Neuronal stem cell (in vitro differentiated cells): Measurements from ENCODE around the gene KRTCAP2.
A peak's percentile ranks its signal among the peaks of the same experiment; 100 is the strongest.

ENCODE experiments used
- DNase-seq: peaks from one replicate; pipeline ENCODE4 v3.0.0-alpha.2; 2013; ENCODE audit warnings: low spot score
- H2AFZ ChIP-seq: one replicate; pipeline ENCODE4 v1.6.1; 2013; ENCODE audit warnings: mild to moderate bottlenecking, low read length, inconsistent platforms
- H2AK5ac ChIP-seq: 2 replicates; pipeline ENCODE4 v1.6.1; 2013; ENCODE audit warnings: low read depth, mild to moderate bottlenecking, inconsistent platforms, low read length, moderate library complexity, mixed read lengths
- H2BK120ac ChIP-seq: 2 replicates; pipeline ENCODE4 v1.6.1; 2013; ENCODE audit warnings: low read depth, mild to moderate bottlenecking, inconsistent platforms, low read length, moderate library complexity, mixed read lengths
- H2BK12ac ChIP-seq: one replicate; pipeline ENCODE4 v1.6.1; 2013; ENCODE audit warnings: low read length, inconsistent platforms
- H2BK15ac ChIP-seq: 2 replicates; pipeline ENCODE4 v1.6.1; 2013; ENCODE audit warnings: mild to moderate bottlenecking, low read length, inconsistent platforms, mixed read lengths
- H2BK5ac ChIP-seq: one replicate; pipeline ENCODE4 v1.6.1; 2013; ENCODE audit warnings: inconsistent platforms, mild to moderate bottlenecking, low read length, moderate library complexity
- H3K14ac ChIP-seq: one replicate; pipeline ENCODE4 v1.6.1; 2013; ENCODE audit warnings: low read length, inconsistent platforms
- H3K18ac ChIP-seq: 2 replicates; pipeline ENCODE4 v1.6.1; 2013; ENCODE audit warnings: low read length, inconsistent platforms
- H3K23ac ChIP-seq: 2 replicates; pipeline ENCODE4 v1.6.1; 2013; ENCODE audit warnings: low read depth, mild to moderate bottlenecking, mixed read lengths, low read length, inconsistent platforms; ENCODE audit not compliant: poor library complexity
- H3K27ac ChIP-seq: replicated peaks from 3 replicates; pipeline ENCODE4 v1.5.1; 2013; ENCODE audit warnings: low read length, inconsistent platforms
- H3K27me3 ChIP-seq, 3 experiments: 2 replicates each; pipeline ENCODE4 v1.6.1; 2013; ENCODE audit warnings: low read length in 3 of 3, mild to moderate bottlenecking in 2 of 3, inconsistent platforms in 1 of 3, low read depth in 1 of 3, mixed read lengths in 1 of 3, moderate library complexity in 1 of 3; ENCODE audit not compliant: control insufficient read depth in 3 of 3, insufficient read depth in 3 of 3
- H3K36me3 ChIP-seq, 2 donors: replicated peaks in 1 of 2; 2 replicates each; pipeline ENCODE4 v1.6.1; 2013; ENCODE audit warnings: low read length in 2 of 2; ENCODE audit not compliant: control insufficient read depth in 2 of 2, insufficient read depth in 2 of 2
- H3K4ac ChIP-seq: 2 replicates; pipeline ENCODE4 v1.6.1; 2013; ENCODE audit warnings: inconsistent platforms, mild to moderate bottlenecking, low read length, moderate library complexity
- H3K4me1 ChIP-seq, 2 donors: 1 replicate in 1 of 2; 2 replicates in 1 of 2; pipeline ENCODE4 v1.6.1; 2013; ENCODE audit warnings: low read length in 2 of 2, low read depth in 1 of 2; ENCODE audit not compliant: control insufficient read depth in 2 of 2, insufficient read depth in 1 of 2
- H3K4me2 ChIP-seq: one replicate; pipeline ENCODE4 v1.6.1; 2013; ENCODE audit warnings: mild to moderate bottlenecking, low read length, inconsistent platforms; ENCODE audit not compliant: insufficient read depth, poor library complexity, severe bottlenecking
- H3K4me3 ChIP-seq, 2 donors: 2 replicates each; pipeline ENCODE4 v1.5.1; 2013; ENCODE audit warnings: low read length in 2 of 2, mild to moderate bottlenecking in 2 of 2, inconsistent platforms in 1 of 2, moderate library complexity in 1 of 2
- H3K79me1 ChIP-seq: one replicate; pipeline ENCODE4 v1.6.1; 2013; ENCODE audit warnings: low read depth, mild to moderate bottlenecking, inconsistent platforms, low read length, moderate library complexity
- H3K9ac ChIP-seq: one replicate; pipeline ENCODE4 v1.6.1; 2013; ENCODE audit warnings: mild to moderate bottlenecking, low read depth, low read length, inconsistent platforms; ENCODE audit not compliant: poor library complexity
- H3K9me3 ChIP-seq, 2 donors: replicated peaks in 1 of 2; 2 replicates each; pipeline versions ENCODE3 to v1.6.1; 2013; ENCODE audit warnings: low read length in 2 of 2, mild to moderate bottlenecking in 2 of 2, inconsistent platforms in 1 of 2, low read depth in 1 of 2, mixed read lengths in 1 of 2, moderate library complexity in 1 of 2; ENCODE audit not compliant: control insufficient read depth in 2 of 2, insufficient read depth in 1 of 2
- H4K8ac ChIP-seq: one replicate; pipeline ENCODE4 v1.6.1; 2013; ENCODE audit warnings: low read depth, mild to moderate bottlenecking, inconsistent platforms, low read length, moderate library complexity
- H4K91ac ChIP-seq: one replicate; pipeline ENCODE4 v1.6.1; 2013; ENCODE audit warnings: low read length, low read depth, mild to moderate bottlenecking, inconsistent platforms; ENCODE audit not compliant: poor library complexity
- WGBS, 2 donors: extraction: QIAGEN DNeasy Blood & Tissue Kit; methylation state at CpG; one replicate each; pipeline ENCODE4 v1.1.7; 2013; ENCODE audit warnings: missing lambda C conversion rate in 2 of 2, mixed read lengths in 1 of 2; ENCODE audit not compliant: insufficient read length in 2 of 2, insufficient replicate concordance in 1 of 2; ENCODE audit errors: extremely low coverage in 2 of 2; 5-methylcytosine and 5-hydroxymethylcytosine counted together

The KRTCAP2 gene

GRCh38 chr1:155193275-155193990 lies 20.3 kb upstream of the KRTCAP2 start:
- WGBS, 2 donors, result no CpG with 5 or more reads among the region's 38 CpGs
- peak overlapping the region; percentile 86 for H2AFZ ChIP-seq
- H3K4ac ChIP-seq, result peak overlapping the region; percentile 98

GRCh38 chr1:155192346-155193274 lies 19.5 kb upstream of the KRTCAP2 start:
- Histone ChIP-seq H3K9me3 (no peaks in the 10 kb centered on the region), H3K23ac (peak overlapping the region; percentile 98), H4K8ac (no peak overlapping the region), H2AFZ (peak overlapping the region; percentile 86), H3K14ac (peak overlapping the region; percentile 47), H3K4me1 (peaks cover 22 to 28% of the 10 kb centered on the region in 2 donors), H2BK5ac (peak overlapping the region; percentile 96), H3K79me1 (peaks cover 7% of the 10 kb centered on the region), H3K18ac (peak overlapping the region; percentile 96), H2BK12ac (peak overlapping the region; percentile 88), H3K4ac (peak overlapping the region; percentile 89), H3K4me2 (peak overlapping the region; percentile 96), H3K36me3 (peaks cover 11 to 22% of the 10 kb centered on the region in 2 donors), H3K27me3 (no peaks in the 10 kb centered on the region), H2BK15ac (peak overlapping the region; percentile 99), H4K91ac (peak overlapping the region; percentile 95), H3K4me3 (peak overlapping the region; percentile 66 to 73), H2BK120ac (peak overlapping the region; percentile 96), H2AK5ac (peak overlapping the region; percentile 100), H3K9ac (peak overlapping the region; percentile 84), H3K27ac (no peak overlapping the region)
- DNase-seq, result no peak
- no CpG with 5 or more reads among the region's 20 CpGs for WGBS, 2 donors

More at GRCh38 chr1:155193275-155193990, 20.3 kb upstream of the KRTCAP2 start:
- Histone ChIP-seq H3K9me3 (peaks cover 0 to 2% of the 10 kb centered on the region in 2 donors), H3K27me3 (no peaks in the 10 kb centered on the region), H3K79me1 (peaks cover 14% of the 10 kb centered on the region), H3K23ac (peak overlapping the region; percentile 98), H2BK5ac (peak overlapping the region; percentile 96), H3K9ac (peak overlapping the region; percentile 96), H3K14ac (peak overlapping the region; percentile 92), H3K4me1 (peaks cover 30 to 34% of the 10 kb centered on the region in 2 donors), H4K91ac (peak overlapping the region; percentile 92), H4K8ac (no peak overlapping the region), H3K4me3 (peak overlapping the region; percentile 66 to 87), H3K18ac (peak overlapping the region; percentile 97), H3K4me2 (peak overlapping the region; percentile 96), H2BK15ac (peak overlapping the region; percentile 99), H2BK120ac (peak overlapping the region; percentile 96), H2AK5ac (peak overlapping the region; percentile 75), H2BK12ac (peak overlapping the region; percentile 99), H3K36me3 (peaks cover 19 to 30% of the 10 kb centered on the region in 2 donors), H3K27ac (peak overlapping the region; percentile 100)
- peak; percentile 91 for DNase-seq

GRCh38 chr1:155191904-155192303 lies 18.8 kb upstream of the KRTCAP2 start:
- Histone ChIP-seq H3K9me3 (no peaks in the 10 kb centered on the region), H3K27me3 (no peaks in the 10 kb centered on the region), H3K4me2 (no peak overlapping the region), H2BK120ac (no peak overlapping the region), H2AK5ac (peak overlapping the region; percentile 100), H3K23ac (peak overlapping the region; percentile 55), H4K91ac (no peak overlapping the region), H2AFZ (no peak overlapping the region), H3K36me3 (peaks cover 5 to 15% of the 10 kb centered on the region in 2 donors), H3K14ac (no peak overlapping the region), H3K4me3 (no peak overlapping the region), H3K4me1 (peaks cover 15 to 21% of the 10 kb centered on the region in 2 donors), H4K8ac (no peak overlapping the region), H2BK15ac (peak overlapping the region; percentile 99), H3K18ac (peak overlapping the region; percentile 78), H3K4ac (no peak overlapping the region), H3K27ac (no peak overlapping the region), H2BK5ac (no peak overlapping the region), H2BK12ac (no peak overlapping the region), H3K79me1 (peaks cover under 1% of the 10 kb centered on the region), H3K9ac (no peak overlapping the region)
- WGBS, 2 donors, result no CpG with 5 or more reads among the region's 17 CpGs
- DNase-seq, result no peak
